Brain microvascular endothelial cell (primary cell): ENCODE results near the gene CD274.
"Not testable (repeated sequence)": the region's sequence is repeated elsewhere in the genome, so short reads cannot be mapped to it uniquely, and the experiment has no call there.

Source experiments
- DNase-seq: peaks from one replicate; pipeline ENCODE4 v3.0.0-alpha.2; 2020
- H3K27ac ChIP-seq: fragments of 250-450 bp; sonication (Bioruptor Pico); 2 replicates; pipeline ENCODE4 v1.5.1; 2020; ENCODE audit warnings: mild to moderate bottlenecking, moderate library complexity
- H3K27me3 ChIP-seq: fragments of 250-450 bp; sonication (Bioruptor Pico); replicated peaks from 2 replicates; pipeline ENCODE4 v1.5.1; 2020; ENCODE audit warnings: mild to moderate bottlenecking
- H3K36me3 ChIP-seq: fragments of 250-450 bp; sonication (Bioruptor Pico); replicated peaks from 2 replicates; pipeline ENCODE4 v1.5.1; 2020; ENCODE audit warnings: mild to moderate bottlenecking
- H3K4me3 ChIP-seq: 2 replicates; pipeline ENCODE4 v1.5.1; 2011; ENCODE audit warnings: low read depth, mild to moderate bottlenecking, control low read depth, low read length, moderate library complexity
- in situ Hi-C: cut with HindIII; loops from 2 replicates; pipeline ENCODE4 v1.10.0; 2017; ENCODE audit warnings: low sequenced_read_pairs, low pct_ligation_motif_present
- TF ChIP-seq, protein P1 (sequence below): IDR thresholded peaks from 2 replicates; pipeline ENCODE4 v1.5.1; 2011; ENCODE audit warnings: low read depth, mild to moderate bottlenecking, moderate library complexity, low read length, control low read depth, inconsistent platforms; ENCODE audit errors: missing control alignments

The CD274 gene

DNA sequence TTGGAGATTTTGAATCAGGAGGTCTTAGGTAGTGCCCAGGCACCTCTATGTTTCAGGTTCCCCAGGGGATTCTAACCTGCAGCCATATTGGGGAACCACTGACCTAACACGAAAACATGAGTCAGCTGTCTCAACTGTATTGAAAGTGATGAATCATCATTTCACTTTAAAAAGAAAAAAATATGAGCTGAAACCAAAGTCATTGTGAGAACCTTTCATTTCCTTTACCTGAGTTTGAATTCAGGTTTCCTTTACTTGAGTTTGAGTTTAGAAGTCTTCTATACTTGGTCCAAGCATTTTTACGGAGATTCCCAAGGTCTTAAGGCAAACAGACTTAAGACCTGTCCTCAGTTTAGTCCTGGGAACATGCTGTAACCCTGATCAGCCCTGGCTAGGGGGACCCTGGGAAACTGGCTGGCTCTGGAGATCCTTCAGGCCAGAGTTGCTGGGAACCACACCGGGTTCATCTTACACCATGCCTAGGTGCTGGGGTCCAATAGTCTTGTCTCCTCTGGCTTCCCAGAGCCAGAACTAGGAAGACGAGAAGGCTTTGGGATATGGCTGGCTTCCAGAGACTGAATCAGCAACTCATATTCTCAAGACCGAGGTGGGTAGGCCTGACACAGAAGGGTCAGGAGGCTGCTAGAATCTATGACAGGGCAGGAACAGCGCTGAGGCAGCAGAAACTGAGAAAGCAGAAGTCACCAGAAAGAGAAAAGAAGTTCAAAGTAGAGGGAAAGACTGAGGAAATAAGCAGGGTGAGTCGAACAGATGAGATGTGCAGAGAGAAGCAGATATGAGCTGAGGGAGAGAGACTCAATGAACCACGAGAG lies 43.6 kb downstream of the CD274 start:
- Histone ChIP-seq H3K4me3 (no peak overlapping the region), H3K27me3 (no peaks in the 10 kb centered on the region), H3K27ac (peak overlapping the region; percentile 78), H3K36me3 (no peaks in the 10 kb centered on the region)
- TF ChIP-seq, protein P1, sequence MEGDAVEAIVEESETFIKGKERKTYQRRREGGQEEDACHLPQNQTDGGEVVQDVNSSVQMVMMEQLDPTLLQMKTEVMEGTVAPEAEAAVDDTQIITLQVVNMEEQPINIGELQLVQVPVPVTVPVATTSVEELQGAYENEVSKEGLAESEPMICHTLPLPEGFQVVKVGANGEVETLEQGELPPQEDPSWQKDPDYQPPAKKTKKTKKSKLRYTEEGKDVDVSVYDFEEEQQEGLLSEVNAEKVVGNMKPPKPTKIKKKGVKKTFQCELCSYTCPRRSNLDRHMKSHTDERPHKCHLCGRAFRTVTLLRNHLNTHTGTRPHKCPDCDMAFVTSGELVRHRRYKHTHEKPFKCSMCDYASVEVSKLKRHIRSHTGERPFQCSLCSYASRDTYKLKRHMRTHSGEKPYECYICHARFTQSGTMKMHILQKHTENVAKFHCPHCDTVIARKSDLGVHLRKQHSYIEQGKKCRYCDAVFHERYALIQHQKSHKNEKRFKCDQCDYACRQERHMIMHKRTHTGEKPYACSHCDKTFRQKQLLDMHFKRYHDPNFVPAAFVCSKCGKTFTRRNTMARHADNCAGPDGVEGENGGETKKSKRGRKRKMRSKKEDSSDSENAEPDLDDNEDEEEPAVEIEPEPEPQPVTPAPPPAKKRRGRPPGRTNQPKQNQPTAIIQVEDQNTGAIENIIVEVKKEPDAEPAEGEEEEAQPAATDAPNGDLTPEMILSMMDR, result no peak
- in situ Hi-C loops, result no loop called here
- DNase-seq, result peak; percentile 89

DNA sequence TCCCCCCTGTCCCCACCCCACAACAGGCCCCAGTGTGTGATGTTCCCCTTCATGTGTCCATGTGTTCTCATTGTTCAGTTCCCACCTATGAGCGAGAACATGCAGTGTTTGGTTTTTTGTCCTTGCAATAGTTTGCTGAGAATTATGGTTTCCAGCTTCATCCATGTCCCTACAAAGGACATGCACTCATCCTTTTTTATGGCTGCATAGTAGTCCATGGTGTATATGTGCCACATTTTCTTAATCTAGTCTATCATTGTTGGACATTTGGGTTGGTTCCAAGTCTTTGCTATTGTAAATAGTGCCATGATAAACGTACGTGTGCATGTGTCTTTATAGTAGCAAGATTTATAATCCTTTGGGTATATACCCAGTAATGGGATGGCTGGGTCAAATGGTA lies 44.4 kb downstream of the CD274 start:
- DNase-seq, in situ Hi-C loops, H3K4me3 ChIP-seq, H3K36me3 ChIP-seq, H3K27ac ChIP-seq, H3K27me3 ChIP-seq: not testable (repeated sequence)

DNA sequence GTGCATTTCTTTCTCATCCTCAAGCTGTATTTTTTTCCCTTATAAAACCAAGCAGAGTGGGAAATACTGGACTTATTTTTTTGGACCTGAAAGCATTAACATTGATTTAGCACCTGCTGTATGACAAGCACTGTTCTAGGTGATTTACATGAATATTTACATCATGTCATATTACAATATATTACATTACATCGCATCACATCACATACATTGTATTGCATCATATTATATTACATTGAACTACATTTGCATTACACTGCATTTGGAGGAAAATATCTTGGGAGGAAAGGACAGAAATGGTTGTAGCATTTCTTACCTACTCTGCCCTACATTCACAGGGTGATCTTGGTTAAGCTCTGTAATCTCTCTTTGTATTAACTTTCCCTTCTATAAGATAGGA lies 48.8 kb downstream of the CD274 start:
- in situ Hi-C loops, result no loop called here
- H3K36me3 ChIP-seq, result no peaks in the 10 kb centered on the region

DNA sequence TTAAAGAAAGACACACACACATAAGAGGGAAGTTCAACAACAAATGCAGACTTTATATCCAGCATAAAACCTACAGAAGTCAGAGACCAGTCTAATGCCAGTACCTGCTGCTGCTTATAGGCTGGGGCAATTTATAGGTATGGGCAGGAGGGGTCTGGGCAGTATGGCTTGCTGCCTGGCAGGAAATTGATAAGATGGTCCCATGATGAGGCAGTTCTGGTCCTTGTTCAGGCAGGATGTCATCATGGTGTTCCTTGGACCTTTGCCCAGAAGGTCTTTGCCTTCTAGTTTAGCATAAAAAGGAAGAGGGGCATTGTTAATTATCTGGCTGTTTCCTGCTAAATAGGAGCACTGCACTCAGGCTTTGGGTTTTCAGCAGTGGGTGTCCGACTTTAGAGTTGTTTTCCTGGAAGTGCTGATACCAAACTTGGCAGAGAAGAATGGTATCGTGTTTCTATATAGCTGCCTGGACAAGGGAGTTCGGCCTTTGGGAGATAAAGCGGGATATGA lies 49.6 kb downstream of the CD274 start:
- TF ChIP-seq, protein P1, result no peak
- H3K27me3 ChIP-seq, result no peaks in the 10 kb centered on the region
- no peak overlapping the region for H3K27ac ChIP-seq
- in situ Hi-C loops, result no loop called here
- H3K36me3 ChIP-seq, result no peaks in the 10 kb centered on the region
- peak; percentile 51 for DNase-seq
- no peak overlapping the region for H3K4me3 ChIP-seq

More for the DNA sequence above, 48.8 kb downstream of the CD274 start:
- no peak for DNase-seq
- TF ChIP-seq, protein P1, result no peak
- H3K27me3 ChIP-seq, result no peaks in the 10 kb centered on the region
- no peak overlapping the region for H3K27ac ChIP-seq
- H3K4me3 ChIP-seq, result no peak overlapping the region

DNA sequence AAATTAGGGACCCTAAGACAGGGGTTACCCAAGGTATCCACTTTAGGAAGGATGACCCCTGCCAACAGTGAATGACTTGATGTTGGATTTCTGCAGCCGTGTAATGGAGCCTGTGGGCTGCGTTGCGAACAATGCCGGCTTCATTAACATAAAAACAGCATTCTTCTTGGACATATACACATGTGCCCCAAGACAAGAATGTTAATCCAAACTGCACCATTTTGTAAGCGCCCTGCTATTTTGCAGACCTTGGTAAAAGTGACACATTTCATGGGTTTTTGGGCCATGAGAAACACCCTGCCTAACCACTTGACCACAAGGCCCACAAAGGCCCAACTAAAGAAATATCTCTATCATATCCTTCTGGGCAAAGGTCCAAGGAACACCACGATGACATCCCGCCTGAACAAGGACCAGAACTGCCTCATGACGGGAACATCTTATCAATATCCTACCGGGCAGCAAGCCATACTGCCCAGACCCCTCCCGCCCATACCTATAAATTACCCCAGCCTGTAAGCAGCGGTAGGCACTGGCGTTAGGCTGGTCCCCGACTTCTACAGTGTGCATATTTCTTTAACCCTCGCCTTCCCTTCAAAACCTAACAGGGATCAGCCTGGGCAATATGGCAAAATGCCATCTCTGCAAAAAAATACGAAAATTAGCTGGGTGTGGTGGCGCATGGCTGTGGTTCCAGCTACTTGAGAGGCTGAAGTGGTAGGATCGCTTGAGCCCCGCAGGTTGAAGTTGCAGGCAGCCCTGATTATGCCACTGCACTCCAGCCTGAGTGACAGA lies 50.3 kb downstream of the CD274 start:
- in situ Hi-C loops, result no loop called here
- DNase-seq, result peak; percentile 78
- H3K27ac ChIP-seq, result no peak overlapping the region

More for the DNA sequence above, 50.3 kb downstream of the CD274 start:
- Histone ChIP-seq H3K36me3 (no peaks in the 10 kb centered on the region), H3K27me3 (no peaks in the 10 kb centered on the region), H3K4me3 (no peak overlapping the region)
- TF ChIP-seq, protein P1, result no peak
